Ovary (tissue), 9 donors: ENCODE results near the gene LYPD1. TPM values are rescaled to one million over a fixed set of nuclear protein-coding genes. Genes with fewer than 3 reads are reported as not detected.

Source experiments
- DNase-seq, 5 donors: peaks; one replicate each; pipeline ENCODE4 v3.0.0-alpha.2; 2019 to 2020
- H3K27ac ChIP-seq, 2 donors: fragments of 200-600 bp; one replicate each; pipeline versions ENCODE4 v1.5.1 to v1.8.0; 2019 to 2022
- H3K27me3 ChIP-seq: fragments of 200-600 bp; one replicate; pipeline ENCODE4 v1.8.0; 2022
- H3K36me3 ChIP-seq: fragments of 200-600 bp; sonication (generic); one replicate; pipeline ENCODE4 v1.5.1; 2019
- H3K4me1 ChIP-seq: one replicate; pipeline ENCODE4 v1.8.1; 2013; ENCODE audit warnings: mild to moderate bottlenecking, moderate library complexity; ENCODE audit not compliant: insufficient read depth
- H3K4me3 ChIP-seq: fragments of 200-600 bp; sonication (generic); one replicate; pipeline ENCODE4 v1.5.1; 2017
- H3K9me3 ChIP-seq, 2 donors: fragments of 200-600 bp in 1 of 2; sonication (generic) in 1 of 2; one replicate each; pipeline versions ENCODE4 v1.5.1 to v1.8.1; 2013 to 2019; ENCODE audit warnings: mild to moderate bottlenecking in 1 of 2, moderate library complexity in 1 of 2
- EP300 ChIP-seq: sonication (generic); formaldehyde crosslinking; IDR thresholded peaks from one replicate; pipeline ENCODE4 v1.6.1; 2017; ENCODE audit warnings: antibody characterized with exemption
- POLR2A ChIP-seq: fragments of 450-650 bp; IDR thresholded peaks from one replicate; pipeline ENCODE4 v1.6.1; 2017; ENCODE audit warnings: antibody characterized with exemption, mild to moderate bottlenecking, moderate library complexity
- WGBS, 3 donors: extraction: QIAGEN DNeasy Blood & Tissue Kit in 1 of 3; methylation state at CpG; one replicate each; pipeline versions ENCODE4 v1.1.5 to v1.1.7; 2013 to 2017; 5-methylcytosine and 5-hydroxymethylcytosine counted together
- intact Hi-C, 4 donors: fragments of 100-400 bp; cut with DNase I; formaldehyde crosslinking; loops; one replicate each; pipeline versions ENCODE4 v1.11.0 to v1.15.1; 2022 to 2023
- polyA plus RNA-seq, 2 donors: library from polyadenylated mRNA; stranded (reverse); fragments of 200-250 nt in 1 of 2; fragments of 350-450 nt in 1 of 2; fragmentation: Illumina TruSeq in 1 of 2; extraction: RNeasy Lipid Tissue Mini Kit (QIAGEN cat#74804) in 1 of 2; gene quantifications; one replicate each; pipeline ENCODE4 v1.2.3, GENCODE V29; 2013 to 2014
- total RNA-seq, 7 donors: library from RNA; depleted of rRNA in 2 of 7; stranded (reverse); fragments of >200 nt in 2 of 7; fragmentation: NEBNext Ultra II Directional in 3 of 7; extraction: Animal tissue kit (Norgen Biotek cat#: 25700) in 3 of 7; gene quantifications; one replicate each; pipeline versions ENCODE4 v1.1.0 to v1.2.4, GENCODE V29; 2016 to 2023
- TF ChIP-seq, protein P1 (sequence below), 3 donors: fragments of 450-650 bp in 2 of 3; fragments of 200-600 bp in 1 of 3; IDR thresholded peaks; one replicate each; pipeline versions ENCODE4 v1.5.1 to v1.8.0; 2016 to 2022; ENCODE audit warnings: antibody characterized with exemption in 3 of 3, mild to moderate bottlenecking in 1 of 3
- donor health status: DM: no; HTN: no; CAD: no; lungs with moderate emphysema.
- donor health status: DM: no; HTN: no; CAD: no.
- donor health status: Bipolar disorder and iron deficiency.
- donor health status: DM: yes; HTN: yes; CAD: no.
- donor health status: DM: no; HTN: no; CAD: no.
- donor health status: DM: yes; HTN: yes; CAD: no.

LYPD1 gene
- total and polyA plus RNA-seq, 9 donors, result 0.83 to 77.3 (median 6.9) TPM; not detected in 2

DNA sequence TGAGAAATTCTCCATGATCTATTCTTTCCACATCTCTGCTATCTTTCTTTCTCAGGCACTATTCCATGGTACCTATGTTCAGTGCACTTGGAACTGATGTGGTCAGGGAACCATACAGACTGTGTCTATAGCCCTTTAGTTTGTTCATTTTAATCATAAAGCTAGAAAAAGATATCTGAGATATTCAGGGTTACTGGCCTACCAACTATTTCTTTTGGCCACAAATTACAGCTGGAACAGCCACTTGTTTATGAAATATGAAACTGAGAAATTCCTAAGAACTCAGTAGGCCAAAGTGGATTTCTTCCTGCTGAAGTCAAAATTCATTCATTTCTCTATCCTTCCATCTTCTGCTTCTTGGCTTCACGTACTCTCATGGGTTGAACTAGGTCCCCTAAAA is 22.8 kb upstream of the LYPD1 start:
- intact Hi-C loops, result no loop called here
- Histone ChIP-seq H3K4me1 (no peaks in the 10 kb centered on the region), H3K9me3 (no peaks in the 10 kb centered on the region), H3K36me3 (no peaks in the 10 kb centered on the region), H3K27ac (no peak overlapping the region), H3K27me3 (no peaks in the 10 kb centered on the region), H3K4me3 (no peak overlapping the region)
- no peak for TF ChIP-seq EP300
- no peak for TF ChIP-seq POLR2A
- TF ChIP-seq, protein P1, sequence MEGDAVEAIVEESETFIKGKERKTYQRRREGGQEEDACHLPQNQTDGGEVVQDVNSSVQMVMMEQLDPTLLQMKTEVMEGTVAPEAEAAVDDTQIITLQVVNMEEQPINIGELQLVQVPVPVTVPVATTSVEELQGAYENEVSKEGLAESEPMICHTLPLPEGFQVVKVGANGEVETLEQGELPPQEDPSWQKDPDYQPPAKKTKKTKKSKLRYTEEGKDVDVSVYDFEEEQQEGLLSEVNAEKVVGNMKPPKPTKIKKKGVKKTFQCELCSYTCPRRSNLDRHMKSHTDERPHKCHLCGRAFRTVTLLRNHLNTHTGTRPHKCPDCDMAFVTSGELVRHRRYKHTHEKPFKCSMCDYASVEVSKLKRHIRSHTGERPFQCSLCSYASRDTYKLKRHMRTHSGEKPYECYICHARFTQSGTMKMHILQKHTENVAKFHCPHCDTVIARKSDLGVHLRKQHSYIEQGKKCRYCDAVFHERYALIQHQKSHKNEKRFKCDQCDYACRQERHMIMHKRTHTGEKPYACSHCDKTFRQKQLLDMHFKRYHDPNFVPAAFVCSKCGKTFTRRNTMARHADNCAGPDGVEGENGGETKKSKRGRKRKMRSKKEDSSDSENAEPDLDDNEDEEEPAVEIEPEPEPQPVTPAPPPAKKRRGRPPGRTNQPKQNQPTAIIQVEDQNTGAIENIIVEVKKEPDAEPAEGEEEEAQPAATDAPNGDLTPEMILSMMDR (IDR thresholded peaks at IDR 0.05), result no peak
- DNase-seq, result no peak
- WGBS, 3 donors, result 42 to 72% (median 66%) methylated on average over 1 of the region's 1 CpG

DNA sequence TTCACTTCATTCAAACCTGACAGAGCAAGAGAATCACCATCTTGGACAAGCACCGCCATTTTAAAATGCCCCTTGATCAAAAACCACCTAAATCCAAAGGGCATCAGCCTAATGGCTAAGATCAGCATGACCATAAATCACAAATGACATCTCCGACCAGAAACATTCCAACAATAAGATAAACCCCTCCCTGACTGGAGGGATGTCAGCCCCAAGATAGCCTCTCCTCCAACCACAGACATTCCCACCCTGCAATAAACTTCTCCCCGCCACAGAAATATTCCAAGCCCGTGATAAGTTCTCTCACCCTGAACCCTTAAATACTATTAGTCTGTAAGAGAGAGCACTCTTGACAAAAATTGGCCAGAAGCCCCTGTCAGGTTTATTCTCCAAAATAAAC is 21.6 kb upstream of the LYPD1 start:
- intact Hi-C loops, result no loop called here
- no peaks in the 10 kb centered on the region for H3K36me3 ChIP-seq
- TF ChIP-seq, protein P1 (IDR thresholded peaks at IDR 0.05), result no peak
- no peak for TF ChIP-seq POLR2A
- TF ChIP-seq EP300, result no peak
- no peak for DNase-seq
- WGBS, 3 donors, result 69 to 82% (median 73%) methylated on average over 4 of the region's 4 CpGs
- no peaks in the 10 kb centered on the region for H3K27me3 ChIP-seq
- H3K9me3 ChIP-seq, result no peaks in the 10 kb centered on the region
- no peak overlapping the region for H3K4me3 ChIP-seq
- H3K27ac ChIP-seq, result no peak overlapping the region
- H3K4me1 ChIP-seq, result no peaks in the 10 kb centered on the region

DNA sequence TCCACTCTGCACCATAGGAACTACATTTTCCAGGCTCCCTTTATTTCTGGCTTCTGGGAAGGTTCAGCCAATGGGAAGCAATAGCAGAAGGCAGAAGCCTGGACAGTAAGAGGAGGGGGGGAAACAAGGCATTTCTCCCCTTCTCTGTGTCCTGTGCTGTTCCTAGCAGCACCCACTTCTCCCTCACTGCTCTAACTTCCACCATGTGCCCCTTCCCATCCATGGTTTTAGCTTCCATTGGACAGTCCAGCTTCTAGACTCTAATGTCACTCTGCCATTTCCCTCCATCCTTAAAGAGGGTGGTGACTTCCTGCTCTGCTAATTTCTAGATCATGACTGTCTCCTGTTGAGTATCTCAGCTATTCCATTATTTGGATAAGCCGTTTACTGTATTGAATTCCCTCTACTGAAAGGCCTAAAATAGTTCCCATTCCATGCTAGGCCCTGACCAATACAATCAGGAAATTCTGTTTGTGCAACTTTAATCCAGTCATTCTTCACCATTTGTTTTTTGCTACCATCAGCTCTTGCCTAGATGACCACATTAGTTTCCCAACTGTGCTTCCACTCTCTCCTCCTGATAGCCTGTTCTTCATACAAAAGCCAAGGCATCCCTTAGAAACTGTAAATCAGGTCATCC is 20.8 kb upstream of the LYPD1 start:
- 67 to 76% (median 74%) methylated on average over 1 of the region's 1 CpG for WGBS, 3 donors
- intact Hi-C loops, result no loop called here
- Histone ChIP-seq H3K4me1 (no peaks in the 10 kb centered on the region), H3K4me3 (no peak overlapping the region), H3K9me3 (no peaks in the 10 kb centered on the region), H3K27ac (no peak overlapping the region), H3K36me3 (no peaks in the 10 kb centered on the region), H3K27me3 (no peaks in the 10 kb centered on the region)
- no peak for DNase-seq
- no peak for TF ChIP-seq POLR2A
- no peak for TF ChIP-seq EP300
- TF ChIP-seq, protein P1 (IDR thresholded peaks at IDR 0.05), result no peak

GRCh38 chr2:132681766-132682165 is 11.8 kb upstream of the LYPD1 start:
- H3K4me1 ChIP-seq, result no peaks in the 10 kb centered on the region
- intact Hi-C loops, result no loop called here
- H3K27me3 ChIP-seq, result no peaks in the 10 kb centered on the region
- no peaks in the 10 kb centered on the region for H3K9me3 ChIP-seq
- no peaks in the 10 kb centered on the region for H3K36me3 ChIP-seq
- H3K27ac ChIP-seq, result no peak overlapping the region
- no peak for TF ChIP-seq EP300
- TF ChIP-seq, protein P1 (IDR thresholded peaks at IDR 0.05), result no peak
- no peak for TF ChIP-seq POLR2A
- 92 to 95% (median 93%) methylated on average over 1 of the region's 1 CpG for WGBS, 3 donors
- H3K4me3 ChIP-seq, result no peak overlapping the region
- no peak for DNase-seq
